OCI-LY3 (cell line): Measurements from ENCODE around the gene UBXN1.
A peak's percentile ranks its signal among the peaks of the same experiment; 100 is the strongest.

Experiments used
- H2AFZ ChIP-seq: fragments of 200-600, 300-600 bp; shearing (Covaris generic); 2 replicates; pipeline ENCODE4 v1.6.0; 2014; ENCODE audit warnings: antibody characterized with exemption, low read depth, low read length
- H3K27ac ChIP-seq: fragments of 200-600, 300-600 bp; sonication (generic); 2 replicates; pipeline ENCODE4 v1.5.1; 2014; ENCODE audit warnings: mild to moderate bottlenecking, low read length, moderate library complexity, mixed read lengths
- H3K27me3 ChIP-seq: fragments of 200-600, 300-600 bp; sonication (generic); 2 replicates; pipeline ENCODE4 v1.6.1; 2014; ENCODE audit warnings: low read depth, low read length, mixed read lengths
- H3K36me3 ChIP-seq: fragments of 200-600, 300-600 bp; sonication (generic); replicated peaks from 2 replicates; pipeline ENCODE3; 2014; ENCODE audit warnings: low read depth, low read length, mixed read lengths
- H3K4me1 ChIP-seq: fragments of 300-600, 200-600 bp; sonication (generic); 2 replicates; pipeline ENCODE4 v1.6.1; 2014; ENCODE audit warnings: low read length, mixed read lengths
- H3K4me2 ChIP-seq: fragments of 200-600, 300-600 bp; sonication (generic); 2 replicates; pipeline ENCODE4 v1.6.1; 2014; ENCODE audit warnings: low read length, mixed read lengths
- H3K4me3 ChIP-seq: fragments of 300-600, 200-600 bp; sonication (generic); 2 replicates; pipeline ENCODE4 v1.5.1; 2014; ENCODE audit warnings: antibody characterized with exemption, mild to moderate bottlenecking, low read length, moderate library complexity
- H3K79me2 ChIP-seq: fragments of 300-600, 200-600 bp; shearing (Covaris generic); 2 replicates; pipeline ENCODE4 v1.6.1; 2014; ENCODE audit warnings: mild to moderate bottlenecking, low read length, mixed read lengths
- H3K9ac ChIP-seq: fragments of 300-600, 200-600 bp; shearing (Covaris generic); 2 replicates; pipeline ENCODE4 v1.6.0; 2014; ENCODE audit warnings: mild to moderate bottlenecking, low read length, moderate library complexity
- H3K9me3 ChIP-seq: fragments of 200-600, 300-600 bp; shearing (Covaris generic); 2 replicates; pipeline ENCODE4 v1.6.1; 2014; ENCODE audit warnings: low read length, mixed read lengths; ENCODE audit not compliant: insufficient read depth
- H4K20me1 ChIP-seq: fragments of 200-600, 300-600 bp; sonication (generic); 2 replicates; pipeline ENCODE4 v1.6.1; 2016; ENCODE audit warnings: low read length, mixed read lengths; ENCODE audit not compliant: insufficient read depth
- EZH2phosphoT487 ChIP-seq: fragments of 200-600 bp; shearing (Covaris generic); IDR thresholded peaks from 2 replicates; pipeline ENCODE4 v1.6.1; 2018; ENCODE audit warnings: antibody characterized with exemption, mixed run types, low read depth
- TF ChIP-seq, protein P1 (sequence below): fragments of 200-600, 300-600 bp; sonication (generic); IDR thresholded peaks from 2 replicates; pipeline ENCODE4 v1.5.1; 2014; ENCODE audit warnings: antibody characterized with exemption, low read length, low read depth

UBXN1 gene

DNA sequence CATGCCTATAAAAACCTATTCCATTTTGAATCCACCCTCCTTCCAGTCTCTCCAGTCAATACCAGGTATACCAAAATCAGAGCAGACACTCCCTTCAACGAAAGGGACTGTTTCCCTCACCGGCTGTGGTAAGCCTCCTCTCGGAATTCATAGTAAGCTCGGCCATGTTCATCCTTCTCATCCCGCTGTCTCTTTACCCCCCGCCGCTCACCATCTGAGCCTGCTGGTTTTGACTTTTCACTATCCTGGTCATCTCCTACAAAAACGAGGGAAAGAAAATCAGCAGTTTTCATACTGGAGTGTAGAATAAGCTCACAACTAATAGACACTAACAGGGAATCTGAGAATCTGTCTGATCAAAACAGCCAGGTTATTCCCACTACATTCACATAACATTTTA is 45.3 kb upstream of the UBXN1 start:
- H3K4me2 ChIP-seq: peak overlapping the region; percentile 91
- no peak for TF ChIP-seq EZH2phosphoT487
- TF ChIP-seq, protein P1, sequence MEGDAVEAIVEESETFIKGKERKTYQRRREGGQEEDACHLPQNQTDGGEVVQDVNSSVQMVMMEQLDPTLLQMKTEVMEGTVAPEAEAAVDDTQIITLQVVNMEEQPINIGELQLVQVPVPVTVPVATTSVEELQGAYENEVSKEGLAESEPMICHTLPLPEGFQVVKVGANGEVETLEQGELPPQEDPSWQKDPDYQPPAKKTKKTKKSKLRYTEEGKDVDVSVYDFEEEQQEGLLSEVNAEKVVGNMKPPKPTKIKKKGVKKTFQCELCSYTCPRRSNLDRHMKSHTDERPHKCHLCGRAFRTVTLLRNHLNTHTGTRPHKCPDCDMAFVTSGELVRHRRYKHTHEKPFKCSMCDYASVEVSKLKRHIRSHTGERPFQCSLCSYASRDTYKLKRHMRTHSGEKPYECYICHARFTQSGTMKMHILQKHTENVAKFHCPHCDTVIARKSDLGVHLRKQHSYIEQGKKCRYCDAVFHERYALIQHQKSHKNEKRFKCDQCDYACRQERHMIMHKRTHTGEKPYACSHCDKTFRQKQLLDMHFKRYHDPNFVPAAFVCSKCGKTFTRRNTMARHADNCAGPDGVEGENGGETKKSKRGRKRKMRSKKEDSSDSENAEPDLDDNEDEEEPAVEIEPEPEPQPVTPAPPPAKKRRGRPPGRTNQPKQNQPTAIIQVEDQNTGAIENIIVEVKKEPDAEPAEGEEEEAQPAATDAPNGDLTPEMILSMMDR: no peak
- H3K4me1 ChIP-seq: peaks cover 9% of the 10 kb centered on the region
- H3K79me2 ChIP-seq: peaks cover 84% of the 10 kb centered on the region
- peak overlapping the region; percentile 91; the same call in 1 of the 2 replicates for H3K4me3 ChIP-seq
- no peaks in the 10 kb centered on the region for H3K27me3 ChIP-seq
- H2AFZ ChIP-seq: no peak overlapping the region
- peaks cover 28% of the 10 kb centered on the region for H4K20me1 ChIP-seq
- 0 out of 2 replicates have a peak overlapping the region, but pooled peaks have one; percentile 99 for H3K9ac ChIP-seq
- peaks cover 66% of the 10 kb centered on the region for H3K36me3 ChIP-seq
- H3K27ac ChIP-seq: no peak overlapping the region
- no peaks in the 10 kb centered on the region for H3K9me3 ChIP-seq

DNA sequence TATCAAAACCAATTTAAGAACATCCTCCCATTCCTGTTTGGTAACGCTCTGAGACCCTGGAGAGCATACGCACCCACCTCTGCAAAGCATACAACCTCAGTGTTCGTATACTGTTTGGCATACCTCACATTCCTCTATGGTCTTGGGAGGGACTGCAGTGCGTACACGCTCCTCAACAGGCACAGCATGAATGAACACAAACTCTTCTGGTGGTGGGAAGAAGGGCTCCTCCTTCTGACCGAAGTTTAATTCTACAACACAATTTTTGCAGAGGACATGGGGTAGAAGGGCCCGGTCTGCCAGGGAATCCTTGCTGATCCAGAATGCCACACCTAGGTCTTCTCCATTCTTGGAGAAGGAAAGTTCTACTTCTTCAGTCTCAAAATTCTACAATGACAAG is 43.1 kb upstream of the UBXN1 start:
- Histone ChIP-seq H3K4me2 (no peak overlapping the region), H3K9me3 (no peaks in the 10 kb centered on the region), H3K27ac (no peak overlapping the region), H3K79me2 (peaks cover 89% of the 10 kb centered on the region), H3K9ac (no peak overlapping the region), H3K4me3 (no peak overlapping the region), H3K36me3 (peaks cover 82% of the 10 kb centered on the region), H2AFZ (no peak overlapping the region), H4K20me1 (peaks cover 28% of the 10 kb centered on the region), H3K27me3 (no peaks in the 10 kb centered on the region), H3K4me1 (peaks cover 9% of the 10 kb centered on the region)
- TF ChIP-seq EZH2phosphoT487: no peak
- TF ChIP-seq, protein P1: peak; percentile 4; the same call in 1 of the 2 replicates

DNA sequence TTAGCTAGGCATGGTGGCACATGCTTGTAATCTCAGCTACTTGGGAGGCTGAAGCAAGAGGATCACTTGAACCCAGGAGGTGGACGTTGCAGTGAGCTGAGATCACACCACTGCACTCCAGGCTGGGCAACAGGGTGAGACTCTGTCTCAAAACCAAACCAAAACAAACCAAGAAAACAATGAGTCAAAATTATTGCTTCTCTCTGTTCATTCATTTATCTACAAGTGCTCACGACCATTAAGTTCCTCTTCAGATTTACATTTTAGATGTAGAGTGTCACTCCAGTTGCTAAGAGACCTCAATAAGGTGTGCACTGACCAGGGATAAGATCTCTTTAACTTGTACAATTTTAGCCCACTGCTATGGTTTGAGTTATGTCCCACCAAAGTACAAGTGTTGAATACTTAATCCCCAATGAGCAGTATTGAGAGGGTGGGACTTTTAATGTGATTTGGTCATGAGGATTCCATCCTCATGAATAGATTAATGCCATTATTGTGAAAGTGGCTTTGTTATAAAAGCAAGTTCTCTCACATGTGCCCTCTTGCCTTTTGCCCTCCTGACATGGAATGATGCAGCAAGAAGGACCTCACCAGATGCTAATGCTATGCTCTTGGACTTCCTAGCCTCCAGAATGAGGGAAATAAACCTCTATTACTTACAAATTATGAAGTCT is 40.6 kb upstream of the UBXN1 start:
- peaks cover 81% of the 10 kb centered on the region for H3K79me2 ChIP-seq
- H3K9me3 ChIP-seq: no peaks in the 10 kb centered on the region
- TF ChIP-seq EZH2phosphoT487: no peak
- TF ChIP-seq, protein P1: no peak
- H3K27ac ChIP-seq: no peak overlapping the region
- no peak overlapping the region for H3K9ac ChIP-seq
- H3K36me3 ChIP-seq: peaks cover 87% of the 10 kb centered on the region
- no peak overlapping the region for H3K4me2 ChIP-seq
- H4K20me1 ChIP-seq: peaks cover 8% of the 10 kb centered on the region
- H3K27me3 ChIP-seq: no peaks in the 10 kb centered on the region
- peaks cover 3% of the 10 kb centered on the region for H3K4me1 ChIP-seq
- no peak overlapping the region for H2AFZ ChIP-seq
- H3K4me3 ChIP-seq: no peak overlapping the region

DNA sequence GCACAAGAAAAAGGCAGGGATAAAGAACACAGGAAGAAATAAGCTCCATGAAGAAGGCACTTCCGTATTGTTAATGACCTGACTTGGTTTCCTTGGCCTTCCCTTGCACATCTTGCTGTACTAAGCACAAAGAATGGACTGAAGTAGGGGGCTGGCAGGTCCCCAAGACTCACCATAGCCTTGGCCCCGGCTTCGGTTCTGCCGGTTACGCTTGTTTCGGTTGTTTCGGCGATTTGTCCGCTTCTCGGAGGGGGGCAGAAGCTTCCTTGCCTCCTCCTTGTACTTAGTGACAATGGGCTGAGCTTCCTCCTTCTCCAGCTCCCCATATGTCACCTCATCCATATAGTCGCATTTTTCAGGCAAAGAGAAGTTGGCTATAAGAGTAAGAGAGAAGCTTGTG is 37.9 kb upstream of the UBXN1 start:
- H3K9ac ChIP-seq: no peak overlapping the region

More for the DNA sequence above, 37.9 kb upstream of the UBXN1 start:
- no peak for TF ChIP-seq EZH2phosphoT487
- no peaks in the 10 kb centered on the region for H3K9me3 ChIP-seq
- no peaks in the 10 kb centered on the region for H3K4me1 ChIP-seq
- H3K4me2 ChIP-seq: no peak overlapping the region
- no peak overlapping the region for H2AFZ ChIP-seq
- H3K27ac ChIP-seq: no peak overlapping the region
- H4K20me1 ChIP-seq: no peaks in the 10 kb centered on the region
- H3K27me3 ChIP-seq: no peaks in the 10 kb centered on the region
- no peak overlapping the region for H3K4me3 ChIP-seq
- peaks cover 85% of the 10 kb centered on the region for H3K36me3 ChIP-seq
- H3K79me2 ChIP-seq: peaks cover 64% of the 10 kb centered on the region
